HG03135 (cell line): ENCODE measurements around the gene KRTAP5-2.
"Not testable (repeated sequence)": the region's sequence is repeated elsewhere in the genome, so short reads cannot be mapped to it uniquely, and the experiment has no call there.

Experiments
- ATAC-seq: cut with Tn5 transposase; IDR thresholded peaks from one replicate; pipeline ENCODE4 v1.9.1; 2021; ENCODE audit warnings: mild to moderate bottlenecking, moderate library complexity; ENCODE audit not compliant: unreplicated experiment

Gene KRTAP5-2

DNA sequence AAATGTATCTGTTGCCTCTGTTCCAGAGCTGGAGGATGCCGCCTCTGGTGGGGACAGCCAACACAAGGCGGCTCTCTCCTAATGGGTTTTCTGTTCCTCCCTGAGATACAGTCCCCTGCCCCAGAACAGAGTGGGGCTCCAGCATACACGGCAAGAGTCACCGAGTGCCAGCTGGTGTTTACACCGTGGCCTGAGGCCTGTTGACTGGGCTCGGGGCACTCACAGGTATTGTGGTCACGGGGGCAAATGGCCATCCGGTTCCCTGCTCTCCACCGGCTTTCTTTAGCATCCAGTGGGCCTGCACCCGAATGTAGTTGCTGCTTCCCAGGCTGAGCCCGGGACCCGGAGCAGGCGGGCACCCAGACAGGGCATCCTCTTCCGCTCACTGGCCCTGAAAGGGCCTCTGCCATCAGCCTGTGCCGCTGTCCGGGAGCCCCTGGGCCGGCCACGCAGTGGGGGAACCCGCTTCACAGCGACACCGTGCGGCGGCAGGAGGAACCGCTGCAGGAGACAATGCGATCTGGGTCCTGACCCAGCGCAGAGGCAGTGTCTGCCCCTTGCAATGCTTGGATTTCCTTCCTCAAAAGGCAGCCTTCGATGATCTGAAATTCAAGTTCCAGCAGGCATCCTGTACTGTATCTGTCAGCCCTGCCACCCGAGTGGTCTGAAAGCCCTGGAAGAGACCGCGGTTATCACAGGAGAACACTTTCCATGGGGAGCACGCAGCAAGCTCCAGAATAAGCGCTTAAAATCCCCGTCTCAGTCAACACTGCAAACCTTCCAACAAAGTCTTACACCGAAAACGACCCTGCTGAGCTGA, 30.6 kb upstream of the KRTAP5-2 start:
- ATAC-seq: no peak

DNA sequence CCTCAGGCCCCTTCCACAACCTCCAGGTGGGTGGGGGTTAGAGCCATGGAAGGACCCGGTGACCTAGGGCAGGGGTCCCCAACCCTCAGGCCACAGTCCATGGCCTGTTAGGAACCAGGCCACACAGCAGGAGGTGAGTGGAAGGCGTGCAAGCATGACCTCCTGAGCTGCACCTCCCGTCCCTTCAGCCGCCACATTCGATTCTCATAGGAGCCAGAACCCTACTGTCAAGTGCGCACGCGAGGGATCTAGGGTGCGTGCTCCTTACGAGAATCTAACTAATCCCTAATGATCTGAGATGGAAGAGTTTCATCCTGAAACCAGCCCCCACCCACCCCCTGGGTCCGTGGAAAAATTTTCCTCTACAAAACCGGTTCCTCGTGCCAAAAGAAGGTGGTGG, 27.4 kb upstream of the KRTAP5-2 start:
- no peak for ATAC-seq

- ATAC-seq: no peak
Observed at GRCh38 chr11:1624621-1625020, 26.5 kb upstream of the KRTAP5-2 start.

GRCh38 chr11:1623716-1624115, 25.6 kb upstream of the KRTAP5-2 start:
- no peak for ATAC-seq

DNA sequence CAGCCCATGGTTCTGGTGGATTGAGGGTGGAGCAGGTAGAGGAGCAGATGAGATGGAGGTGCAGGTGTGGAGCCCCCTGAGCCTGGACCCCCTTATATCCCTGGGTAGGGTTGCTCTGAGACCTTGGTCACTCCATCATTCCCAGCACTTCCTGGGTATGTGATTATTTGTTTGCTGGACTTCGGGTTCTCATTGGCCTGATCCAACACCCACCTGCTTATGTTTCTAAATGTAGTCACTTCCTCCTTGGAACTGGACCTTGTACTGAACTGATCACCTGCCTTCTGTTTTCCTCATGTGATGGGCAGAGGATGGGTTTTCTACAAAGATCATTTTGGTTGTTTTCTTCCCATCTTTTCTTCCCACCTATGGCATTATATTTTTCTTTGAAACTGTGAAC, 24.0 kb upstream of the KRTAP5-2 start, which contains the start of gene KRTAP5-4:
TSS of gene KRTAP5-4 (minus strand) at position 53 of the 400 bp plus-strand sequence. CDS start at position 8, 45 bp downstream.
- ATAC-seq: no peak

DNA sequence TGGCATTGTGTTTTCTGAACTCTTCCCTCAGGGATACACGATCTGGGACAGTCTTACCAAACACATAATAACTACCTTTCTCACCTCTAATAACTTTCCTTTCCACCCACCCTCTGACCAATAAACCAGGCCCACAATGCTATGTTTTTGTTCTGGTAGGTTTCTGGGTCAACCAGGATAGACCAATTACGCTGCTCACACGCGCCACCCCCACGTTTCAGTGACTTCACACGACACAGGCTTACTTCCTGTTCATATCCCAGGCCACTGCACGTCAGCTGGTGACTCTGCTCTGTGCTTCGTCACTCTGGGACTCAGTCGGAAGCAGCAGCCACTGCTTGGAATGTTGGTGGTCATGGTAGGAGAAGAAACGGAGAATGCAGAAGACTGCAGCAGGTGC, 21.4 kb upstream of the KRTAP5-2 start:
- no peak for ATAC-seq

DNA sequence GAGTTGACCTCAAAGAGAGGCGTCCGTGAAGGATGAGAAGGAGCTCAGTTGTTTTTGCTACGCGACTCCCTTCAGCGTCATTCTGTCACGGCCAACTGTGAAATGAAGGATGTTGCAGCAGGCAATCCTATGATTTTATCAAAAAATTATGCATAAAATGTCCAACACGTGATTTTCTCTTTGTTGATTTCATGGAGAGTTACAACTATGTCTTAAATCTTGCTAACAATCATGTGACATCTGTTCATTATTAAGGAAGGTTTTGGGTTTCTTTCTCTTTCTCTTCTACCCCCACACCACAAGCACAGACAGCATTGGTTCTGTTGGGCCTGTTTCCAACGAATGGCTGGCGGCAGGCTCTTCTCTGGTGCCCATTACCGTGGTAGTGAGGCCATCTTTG, 20.1 kb upstream of the KRTAP5-2 start:
- no peak for ATAC-seq

DNA sequence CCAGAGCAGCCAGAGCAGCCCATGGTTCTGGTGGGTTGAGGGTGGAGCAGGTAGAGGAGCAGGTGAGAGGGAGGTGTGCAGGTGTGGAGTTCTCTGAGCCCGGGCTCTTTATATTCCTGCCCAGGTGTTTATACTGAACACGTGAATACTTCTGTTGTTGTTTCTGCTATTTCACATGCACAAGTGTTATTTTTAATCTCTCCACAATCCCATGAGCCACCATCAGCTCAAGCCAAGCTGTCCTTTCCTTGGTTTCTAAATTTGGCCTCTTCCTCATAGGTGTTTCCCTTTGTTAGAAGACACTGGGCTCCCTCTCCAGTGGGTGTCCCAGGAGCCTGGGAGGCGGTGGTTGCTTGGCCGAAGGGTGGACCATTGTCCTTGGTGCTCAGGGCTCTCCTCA, 10.3 kb upstream of the KRTAP5-2 start, which contains the start of gene KRTAP5-3:
TSS of gene KRTAP5-3 (minus strand) at position 101 of the 400 bp plus-strand sequence. CDS start at position 23, 78 bp downstream.
- no peak for ATAC-seq

- ATAC-seq: not testable (repeated sequence)
Observed at GRCh38 chr11:1607901-1608300, 9.8 kb upstream of the KRTAP5-2 start.

DNA sequence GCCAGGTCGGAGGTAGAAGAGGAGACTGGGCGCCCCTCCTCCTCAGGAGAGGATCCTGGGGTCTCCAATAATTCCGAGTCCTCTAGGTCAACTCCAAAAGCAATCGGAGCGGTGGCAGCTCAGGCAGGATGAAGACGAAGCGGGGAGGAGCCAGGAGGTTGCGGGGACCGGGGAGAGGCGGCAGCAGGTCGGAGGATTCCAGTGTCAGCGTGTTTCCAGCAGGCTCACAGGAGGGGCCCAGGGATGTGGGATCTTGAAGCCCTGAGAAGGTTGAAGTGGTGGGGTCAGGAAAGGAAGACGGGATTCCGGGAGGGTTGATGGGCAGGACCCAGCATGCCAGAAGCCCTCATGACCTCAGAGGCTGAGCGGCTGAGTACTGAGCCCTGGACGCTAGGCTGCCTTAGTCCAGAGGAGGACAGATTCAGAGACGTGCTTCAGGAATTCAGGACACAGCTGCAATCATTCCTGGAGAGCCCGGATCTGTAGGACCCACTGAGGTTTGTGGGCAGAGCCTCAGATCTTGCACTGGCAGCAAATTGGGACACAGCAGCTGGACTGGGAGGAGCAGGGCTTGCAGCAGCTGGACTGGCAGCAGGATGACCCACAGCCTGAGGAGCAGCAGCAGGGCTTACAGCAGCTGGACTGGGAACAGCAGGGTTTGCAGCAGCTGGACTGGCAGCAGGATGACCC, 9.2 kb upstream of the KRTAP5-2 start:
- not testable (repeated sequence) for ATAC-seq

GRCh38 chr11:1605923-1606322, 7.8 kb upstream of the KRTAP5-2 start:
- ATAC-seq: peak; percentile 76

- no peak for ATAC-seq
Observed at GRCh38 chr11:1604711-1605110, 6.6 kb upstream of the KRTAP5-2 start.

DNA sequence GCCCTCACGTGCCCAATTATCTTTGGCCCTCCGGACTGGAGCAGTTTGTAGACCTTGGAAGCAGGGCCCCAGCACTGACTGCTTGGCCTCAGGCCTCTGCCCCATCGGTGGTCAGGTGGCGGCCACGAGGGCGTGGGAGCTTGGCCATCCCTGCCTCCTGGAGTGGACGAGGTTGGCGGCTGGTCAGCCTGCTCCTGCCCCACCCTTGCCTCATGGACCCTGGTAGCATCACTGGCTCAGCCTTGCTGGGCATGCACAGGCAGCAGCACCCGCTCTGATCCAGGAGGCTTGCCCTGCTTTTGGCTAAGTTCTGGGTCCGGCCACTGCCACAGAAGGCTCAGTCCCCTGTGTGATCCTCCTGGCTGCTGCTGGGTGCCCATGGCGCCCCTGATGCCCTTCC, 6.1 kb upstream of the KRTAP5-2 start:
- ATAC-seq: no peak

DNA sequence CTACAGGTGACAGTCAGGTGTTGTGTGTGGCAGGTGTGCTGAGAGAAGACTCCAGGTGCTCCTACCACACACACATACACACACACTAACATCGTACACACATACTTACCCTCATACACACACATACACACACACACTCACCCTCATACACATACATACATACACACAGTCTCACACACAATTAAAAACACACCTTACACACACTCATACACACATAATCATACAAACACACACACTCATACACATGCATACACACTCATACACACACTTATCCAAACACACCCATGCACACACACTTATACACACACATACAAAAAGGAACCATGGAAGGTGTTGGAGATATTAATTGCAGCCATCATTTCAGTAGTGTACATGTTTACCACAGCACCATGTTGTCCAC, 5.5 kb upstream of the KRTAP5-2 start:
- no peak for ATAC-seq

DNA sequence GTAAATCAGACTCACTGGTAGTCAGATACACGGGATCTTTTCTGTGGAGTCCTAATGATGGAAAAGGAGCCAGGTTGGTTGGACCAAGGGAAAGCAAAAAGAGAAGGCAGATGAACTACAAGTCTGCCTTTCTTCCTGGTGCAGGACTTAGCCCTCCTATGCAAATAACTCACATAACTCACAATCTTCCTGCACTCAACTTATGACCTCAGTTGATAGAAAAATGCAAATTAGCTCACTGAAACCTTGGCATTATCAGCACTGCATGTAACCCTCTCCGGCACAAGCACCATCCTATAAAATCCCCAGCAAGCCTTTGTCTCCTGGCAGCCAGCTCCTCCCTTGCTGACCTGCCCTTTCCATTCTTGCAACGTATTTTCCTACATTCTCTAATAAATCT, 3.6 kb upstream of the KRTAP5-2 start:
- not testable (repeated sequence) for ATAC-seq

DNA sequence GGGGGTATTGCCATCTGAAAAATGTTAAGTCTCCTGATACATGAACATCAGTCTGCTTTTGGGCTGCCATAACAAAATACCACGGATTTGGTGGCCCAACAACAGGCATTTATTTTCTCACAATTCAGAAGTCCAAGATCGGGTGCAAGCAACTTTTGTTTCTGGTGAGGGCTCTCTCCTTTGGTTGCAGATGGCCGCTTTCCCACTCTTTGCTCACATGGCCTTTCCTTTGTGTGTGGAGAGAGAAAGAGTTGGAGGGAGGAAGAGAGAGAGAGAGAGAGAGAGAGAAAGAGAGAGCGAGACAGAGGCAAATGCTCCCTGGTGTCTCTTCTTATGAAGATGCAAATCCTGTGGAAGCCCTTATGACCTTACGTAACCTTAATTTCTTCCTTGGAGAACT, 2.5 kb upstream of the KRTAP5-2 start:
- no peak for ATAC-seq

DNA sequence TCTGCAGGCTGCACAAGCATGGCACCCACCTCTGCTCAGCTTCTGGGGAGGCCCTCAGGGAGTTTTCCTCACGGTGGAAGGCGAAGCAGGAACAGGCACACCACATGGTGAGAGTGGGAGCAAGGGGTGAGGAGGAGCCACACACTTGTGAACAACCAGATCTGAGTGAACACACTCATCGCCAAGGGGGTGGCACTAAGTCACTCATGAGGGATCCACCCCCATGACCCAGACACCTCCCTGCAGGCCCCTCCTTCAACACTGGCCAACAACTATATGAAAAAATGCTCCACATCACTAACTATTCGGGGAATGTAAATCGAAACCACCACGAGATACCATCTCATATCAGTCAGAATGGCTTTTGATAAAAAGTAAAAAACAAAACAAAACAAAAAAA, 722 bp upstream of the KRTAP5-2 start:
- ATAC-seq: no peak

DNA sequence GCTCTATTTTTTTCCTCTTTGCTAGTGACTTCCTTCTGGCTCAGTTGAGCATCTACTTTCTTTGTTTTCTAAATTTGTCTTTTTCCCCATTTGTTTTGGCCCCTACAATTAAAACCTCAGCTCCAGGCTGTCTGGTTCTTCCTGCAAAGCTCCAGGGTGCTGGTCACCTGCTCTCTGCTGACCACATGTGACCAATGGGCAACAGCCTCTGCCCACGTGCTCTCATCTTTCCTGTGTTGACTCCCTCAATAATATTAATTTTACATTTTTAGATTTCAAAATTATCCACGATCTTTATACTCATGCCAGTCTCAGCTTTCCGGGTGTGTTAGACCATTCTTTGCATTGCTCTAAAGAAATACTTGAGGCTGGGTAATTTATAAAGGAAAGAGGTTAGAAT, 312 bp upstream of the KRTAP5-2 start:
- ATAC-seq: not testable (repeated sequence)

GRCh38 chr11:1597331-1597993, 632 bp downstream of the KRTAP5-2 start:
- ATAC-seq: no peak

GRCh38 chr11:1596576-1597121, 1.4 kb downstream of the KRTAP5-2 start:
- not testable (repeated sequence) for ATAC-seq

GRCh38 chr11:1595994-1596575, 2.0 kb downstream of the KRTAP5-2 start:
- not testable (repeated sequence) for ATAC-seq
